NCI-H774 (cell line): ENCODE data around the gene KDM4D.
"Not testable (repeated sequence)": the region's sequence is repeated elsewhere in the genome, so short reads cannot be mapped to it uniquely, and the experiment has no call there.

ENCODE experiments used
- DNase-seq: peaks from one replicate; lab custom pipeline; 2025; lab: John Stamatoyannopoulos, UW

The KDM4D gene

GRCh38 chr11:94958121-94958696 is 15.3 kb upstream of the KDM4D start:
- DNase-seq, result no peak

- DNase-seq, result no peak
Measured at GRCh38 chr11:94959179-94959578, 14.3 kb upstream of the KDM4D start.

GRCh38 chr11:94960488-94960887 is 13.0 kb upstream of the KDM4D start:
- DNase-seq, result no peak

GRCh38 chr11:94961255-94961654 is 12.3 kb upstream of the KDM4D start:
- DNase-seq, result no peak

GRCh38 chr11:94964934-94965333 is 8.6 kb upstream of the KDM4D start:
- no peak for DNase-seq

- DNase-seq, result no peak
Measured at GRCh38 chr11:94968334-94968958, 5.1 kb upstream of the KDM4D start.

GRCh38 chr11:94972700-94973098 is 810 bp upstream of the KDM4D start:
- DNase-seq, result no peak

GRCh38 chr11:94974178-94974577 is 669 bp downstream of the KDM4D start:
- no peak for DNase-seq

GRCh38 chr11:94975599-94975998 is 2.1 kb downstream of the KDM4D start:
- DNase-seq, result no peak

- DNase-seq, result no peak
Measured at GRCh38 chr11:94987378-94987777, 13.9 kb downstream of the KDM4D start.

GRCh38 chr11:94988748-94989147 is 15.2 kb downstream of the KDM4D start:
- no peak for DNase-seq

- DNase-seq, result no peak
Measured at GRCh38 chr11:94993400-94993943, 20.0 kb downstream of the KDM4D start.

GRCh38 chr11:94997437-94997836 is 23.9 kb downstream of the KDM4D start:
- no peak for DNase-seq

- no peak for DNase-seq
Measured at GRCh38 chr11:94998285-94998684, 24.8 kb downstream of the KDM4D start.

GRCh38 chr11:95003716-95004115 is 30.2 kb downstream of the KDM4D start:
- no peak for DNase-seq

- no peak for DNase-seq
Measured at GRCh38 chr11:95005642-95006041, 32.1 kb downstream of the KDM4D start.

GRCh38 chr11:95011376-95011775 is 37.9 kb downstream of the KDM4D start:
- no peak for DNase-seq

- DNase-seq, result no peak
Measured at GRCh38 chr11:95014184-95014821, 40.8 kb downstream of the KDM4D start.

- no peak for DNase-seq
Measured at GRCh38 chr11:95016139-95016538, 42.6 kb downstream of the KDM4D start.

GRCh38 chr11:95021468-95021867 is 48.0 kb downstream of the KDM4D start:
- not testable (repeated sequence) for DNase-seq

GRCh38 chr11:95024958-95025357 is 51.4 kb downstream of the KDM4D start, which contains the start of gene KDM4E:
Gene KDM4E (plus strand): TSS chr11:95025258. CDS start chr11:95025558, 300 bp downstream.
- no peak for DNase-seq

- DNase-seq, result not testable (repeated sequence)
Measured at GRCh38 chr11:95025594-95025993, 52.1 kb downstream of the KDM4D start.

- no peak for DNase-seq
Measured at GRCh38 chr11:95028357-95028756, 54.8 kb downstream of the KDM4D start.
